ENCODE measurements around the gene ECSCR.

DNA sequence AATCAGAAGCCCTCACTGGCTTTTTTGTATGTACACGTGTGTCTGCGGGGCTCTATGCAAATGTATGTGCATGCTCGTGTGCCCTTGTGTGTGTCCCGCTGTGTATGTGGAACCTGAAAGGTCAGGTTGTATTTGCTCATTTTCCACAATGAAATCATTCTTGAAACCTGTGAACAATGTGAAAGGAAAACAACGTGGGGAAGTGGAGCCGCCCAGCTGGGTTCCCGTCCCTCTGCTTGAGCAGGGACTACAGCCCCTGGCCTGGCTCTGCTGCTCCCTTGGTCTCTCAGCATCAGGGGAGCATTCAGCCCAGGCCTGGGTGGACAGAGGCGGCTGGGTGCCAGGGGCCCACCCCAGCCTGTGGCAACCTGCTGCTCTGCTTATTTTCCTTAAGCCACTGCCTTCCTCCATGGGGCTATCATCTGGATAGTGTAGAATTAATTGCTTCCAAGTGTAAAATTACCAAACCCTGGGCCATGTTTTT lies 3.0 kb downstream of the ECSCR start:
- TF ChIP-seq POLR2A (IDR thresholded peaks at IDR 0.05) (no peak), EP300 (IDR thresholded peaks at IDR 0.05) (no peak)

Data from tibial nerve (tissue), 3 donors.